K562 (cell line): ENCODE data around the gene TEX261. TPM values are rescaled to one million over a fixed set of nuclear protein-coding genes. Genes with fewer than 3 reads are reported as not detected.
A peak's percentile ranks its signal among the peaks of the same experiment; 100 is the strongest.

Experiments used
- CCNT2 ChIP-seq: IDR thresholded peaks from 2 replicates; pipeline ENCODE4 v1.6.1; 2011; ENCODE audit warnings: borderline replicate concordance, low read depth, mild to moderate bottlenecking, moderate library complexity, mixed read lengths, low read length; ENCODE audit not compliant: insufficient read length; ENCODE audit errors: extremely low read depth
- CEBPZ ChIP-seq: fragments of 150-350 bp; IDR thresholded peaks from 2 replicates; pipeline ENCODE4 v1.6.1; 2014; ENCODE audit warnings: low read depth, mild to moderate bottlenecking, low read length, borderline replicate concordance
- CTCF ChIP-seq, 3 experiments: IDR thresholded peaks in 2 of 3; conservative IDR thresholded peaks in 1 of 3; 2 replicates each; pipeline ENCODE4 v1.5.1; 2011 to 2012; ENCODE audit warnings: low read length in 3 of 3, mild to moderate bottlenecking in 3 of 3, control low read depth in 2 of 3, improper control_type of control experiment in 1 of 3, inconsistent platforms in 1 of 3, low read depth in 1 of 3, mixed read lengths in 1 of 3, moderate library complexity in 1 of 3; ENCODE audit not compliant: insufficient read depth in 2 of 3
- FOSL1 ChIP-seq: fragments of 200-800 bp; sonication (Bioruptor generic); conservative IDR thresholded peaks from 2 replicates; pipeline ENCODE4 v1.6.1; 2016; ENCODE audit warnings: missing genetic modification characterization, missing compliant biosample characterization
- HMGN3 ChIP-seq: IDR thresholded peaks from 2 replicates; pipeline ENCODE4 v1.6.1; 2011; ENCODE audit warnings: borderline replicate concordance, low read depth, mild to moderate bottlenecking, mixed read lengths, low read length; ENCODE audit not compliant: insufficient read length; ENCODE audit errors: extremely low read depth
- MAFK ChIP-seq: IDR thresholded peaks from 2 replicates; pipeline ENCODE4 v1.6.1; 2011; ENCODE audit warnings: low read length, improper control_type of control experiment
- REST ChIP-seq, 2 experiments: fragments of 450-650 bp; formaldehyde crosslinking in 1 of 2; IDR thresholded peaks; 2 replicates each; pipeline versions ENCODE4 v1.4.0 to v1.6.1; 2014 to 2020; ENCODE audit warnings: mild to moderate bottlenecking in 2 of 2, borderline replicate concordance in 1 of 2, low read depth in 1 of 2
- SP2 ChIP-seq: IDR thresholded peaks from 2 replicates; pipeline ENCODE4 v1.6.1; 2011; ENCODE audit warnings: mild to moderate bottlenecking, low read depth, low read length, moderate library complexity; ENCODE audit not compliant: poor library complexity, severe bottlenecking; ENCODE audit errors: extremely low read depth
- XRCC5 ChIP-seq: fragments of 200-400 bp; formaldehyde crosslinking; IDR thresholded peaks from 2 replicates; pipeline ENCODE4 v1.6.1; 2017; ENCODE audit warnings: low read depth, mild to moderate bottlenecking, low read length
- polyA plus RNA-seq, 8 experiments: library from polyadenylated mRNA; depleted of rRNA in 4 of 8; stranded (reverse) in 5 of 8; unstranded in 3 of 8; fragments of >200 nt; fragmentation: Nextera tagmentation in 2 of 8; fragmentation: Illumina TruSeq in 1 of 8; extraction: Ambion mirVana in 2 of 8; extraction: Trizol in 1 of 8; gene quantifications; 2 replicates each; pipeline versions ENCODE4 v1.2.1 to v1.2.3, GENCODE V29; 2011 to 2014; ENCODE audit warnings: inconsistent platforms in 1 of 8, missing spikeins in 1 of 8
- total RNA-seq, 7 experiments: library from RNA; depleted of rRNA in 6 of 7; stranded (reverse); fragments of >200 nt in 6 of 7; fragmentation: Illumina TruSeq in 2 of 7; extraction: Trizol in 2 of 7; gene quantifications; 2 replicates each; pipeline versions ENCODE4 v1.2.1 to v1.2.3, GENCODE V29; 2011 to 2021; ENCODE audit warnings: low replicate concordance in 1 of 7

Gene TEX261
- total and polyA plus RNA-seq, 9 of the 15 experiments (the other 6 are each of a cell fraction or from before 2014, with no cell fraction given): 11.9 to 110 (median 51.9) TPM

- TF ChIP-seq HMGN3 (no peak), SP2 (no peak), MAFK (no peak), CCNT2 (no peak), CEBPZ (no peak), FOSL1 (no peak), XRCC5 (0 out of 2 replicates have a peak, but pooled peaks have one; percentile 35), REST (IDR thresholded peaks at IDR 0.05; ENCODE audit: borderline replicate concordance) (peak; percentile 39; the same call in 1 of the 2 replicates), REST (CRISPR knock-in tag; IDR thresholded peaks at IDR 0.05; ENCODE audit: low read depth) (no peak), CTCF (IDR thresholded peaks at IDR 0.05 in 2 of 3, conservative IDR thresholded peaks at IDR 0.05 in 1 of 3; ENCODE audit: insufficient read depth in 2 of 3, low read depth in 1 of 3, low read length in 3 of 3) (peak; percentile 77 to 91 (median 90))
Measured at GRCh38 chr2:70948337-70949003, 46.2 kb downstream of the TEX261 start (continued).
